ENCODE results near the gene PRUNE1. TPM values are rescaled to one million over a fixed set of nuclear protein-coding genes. Genes with fewer than 3 reads are reported as not detected.

Gene PRUNE1
- total and polyA plus RNA-seq, 2 of the 4 experiments (the other 2 are of a cell fraction), result 7.9 to 9.4 TPM

DNA sequence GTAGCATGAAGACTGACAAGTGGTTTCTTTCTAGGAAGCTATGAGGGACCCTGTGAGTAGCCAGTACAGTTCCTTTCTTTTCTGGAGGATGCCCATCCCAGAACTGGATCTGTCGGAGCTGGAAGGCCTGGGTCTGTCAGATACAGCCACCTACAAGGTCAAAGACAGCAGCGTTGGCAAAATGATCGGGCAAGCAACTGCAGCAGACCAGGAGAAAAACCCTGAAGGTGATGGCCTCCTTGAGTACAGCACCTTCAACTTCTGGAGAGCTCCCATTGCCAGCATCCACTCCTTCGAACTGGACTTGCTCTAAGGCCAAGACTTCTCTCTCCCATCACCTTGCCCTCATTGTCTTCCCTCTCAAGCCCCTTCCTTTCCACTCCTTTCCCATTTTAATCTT is 58.9 kb downstream of the PRUNE1 start:
- CTCF ChIA-PET, result interaction anchor here (0.7 kb wide), 1 partner anchor 214 kb away, joined by 5 read pairs; no protein-coding TSS in a partner anchor
- Histone ChIP-seq H3K56ac (ENCODE audit: extremely low read depth, insufficient read depth, low read length) (no peak overlapping the region), H3K18ac (ENCODE audit: low read depth, low read length) (no peak overlapping the region), H3K79me1 (ENCODE audit: low read depth in 1 of 2, low read length in 2 of 2) (peaks cover 17 to 55% of the 10 kb centered on the region in 2 experiments), H3K23ac (ENCODE audit: low read depth, low read length) (no peak overlapping the region), H2BK120ac (ENCODE audit: low read depth, low read length) (no peak overlapping the region), H4K5ac (ENCODE audit: low read depth, low read length) (no peak overlapping the region), H3K4me3 (ENCODE audit: insufficient read depth, low read depth, low read length) (no peak overlapping the region), H3K9ac (ENCODE audit: low read depth, low read length) (no peak overlapping the region), H2AFZ (replicated peaks; ENCODE audit: low read length, poor library complexity) (no peak overlapping the region), H3K36me3 (ENCODE audit: control insufficient read depth, insufficient read depth, low read length) (peaks cover 6% of the 10 kb centered on the region; the same call in 1 of the 2 replicates), H2AK9ac (replicated peaks; ENCODE audit: low read depth, low read length, poor library complexity) (no peak overlapping the region), H3K27ac (ENCODE audit: insufficient read depth, low read length) (no peak overlapping the region), H4K91ac (ENCODE audit: insufficient read depth, low read depth, low read length) (no peak overlapping the region), H3K14ac (replicated peaks; ENCODE audit: low read depth, low read length) (no peak overlapping the region), H3K4me2 (ENCODE audit: low read depth, low read length) (no peak overlapping the region), H2BK15ac (ENCODE audit: low read depth, low read length) (no peak overlapping the region), H3K9me3 (ENCODE audit: control insufficient read depth, insufficient read depth, low read length) (no peaks in the 10 kb centered on the region), H4K8ac (ENCODE audit: low read depth in 2 of 2, low read length in 2 of 2) (no peak overlapping the region), H3K4me1 (ENCODE audit: control insufficient read depth, insufficient read depth, low read length) (peaks cover 6% of the 10 kb centered on the region; the same call in 1 of the 2 replicates), H4K20me1 (ENCODE audit: insufficient read depth, low read length) (no peaks in the 10 kb centered on the region), H2AK5ac (ENCODE audit: low read depth, low read length) (no peak overlapping the region), H3K4ac (ENCODE audit: low read depth, low read length) (no peak overlapping the region), H3K9me1 (ENCODE audit: insufficient read depth, low read length) (no peaks in the 10 kb centered on the region; the same call in 1 of the 2 replicates), H2BK5ac (ENCODE audit: low read depth, low read length, poor library complexity, severe bottlenecking) (no peak overlapping the region), H2BK20ac (ENCODE audit: low read depth, low read length) (no peak overlapping the region), H3K27me3 (ENCODE audit: control insufficient read depth, insufficient read depth, low read length) (no peaks in the 10 kb centered on the region)
- intact Hi-C loops (cut with micrococcal nuclease) (no loop called here), dilution Hi-C loops (cut with HindIII; ENCODE audit: low sequenced_read_pairs, unreplicated experiment) (no loop called here), in situ Hi-C loops (cut with MboI; ENCODE audit: low sequenced_read_pairs) (no loop called here)
- 96% methylated on average over 3 of the region's 4 CpGs; no CpG with 5 or more reads in 1 of the 2 experiments for WGBS, 2 experiments (ENCODE audit: extremely low coverage in 2 of 2, insufficient read length in 1 of 2)
- DNase-seq (no peak), ATAC-seq (ENCODE audit: low read depth) (no peak)
- BruUV-seq (replicated peaks), result no TSS peak
- TF ChIP-seq, protein P1, sequence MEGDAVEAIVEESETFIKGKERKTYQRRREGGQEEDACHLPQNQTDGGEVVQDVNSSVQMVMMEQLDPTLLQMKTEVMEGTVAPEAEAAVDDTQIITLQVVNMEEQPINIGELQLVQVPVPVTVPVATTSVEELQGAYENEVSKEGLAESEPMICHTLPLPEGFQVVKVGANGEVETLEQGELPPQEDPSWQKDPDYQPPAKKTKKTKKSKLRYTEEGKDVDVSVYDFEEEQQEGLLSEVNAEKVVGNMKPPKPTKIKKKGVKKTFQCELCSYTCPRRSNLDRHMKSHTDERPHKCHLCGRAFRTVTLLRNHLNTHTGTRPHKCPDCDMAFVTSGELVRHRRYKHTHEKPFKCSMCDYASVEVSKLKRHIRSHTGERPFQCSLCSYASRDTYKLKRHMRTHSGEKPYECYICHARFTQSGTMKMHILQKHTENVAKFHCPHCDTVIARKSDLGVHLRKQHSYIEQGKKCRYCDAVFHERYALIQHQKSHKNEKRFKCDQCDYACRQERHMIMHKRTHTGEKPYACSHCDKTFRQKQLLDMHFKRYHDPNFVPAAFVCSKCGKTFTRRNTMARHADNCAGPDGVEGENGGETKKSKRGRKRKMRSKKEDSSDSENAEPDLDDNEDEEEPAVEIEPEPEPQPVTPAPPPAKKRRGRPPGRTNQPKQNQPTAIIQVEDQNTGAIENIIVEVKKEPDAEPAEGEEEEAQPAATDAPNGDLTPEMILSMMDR (conservative IDR thresholded peaks at IDR 0.05; ENCODE audit: low read depth, low read length), result no peak
- TF ChIP-seq MXI1 (IDR thresholded peaks at IDR 0.05; ENCODE audit: borderline replicate concordance, low read depth, low read length) (no peak), FOS (IDR thresholded peaks at IDR 0.05; ENCODE audit: low read depth, low read length) (no peak), SMC3 (IDR thresholded peaks at IDR 0.05; ENCODE audit: low read depth, low read length) (no peak)
- POLR2A ChIA-PET (ENCODE audit: unreplicated experiment), result no interaction called here

Data from IMR-90 (cell line).